HEK293 (cell line): Measurements from ENCODE around the gene GPR33.

Experiments used
- CTCF ChIA-PET: fragments of 350-600 bp; formaldehyde crosslinking; extraction: SDS; loops from one replicate; lab custom pipeline; 2021; ENCODE audit warnings: antibody characterized with exemption; lab: Yijun Ruan, JAX
- POLR2A ChIA-PET: fragments of 300-600 bp; formaldehyde crosslinking; extraction: SDS; loops from one replicate; lab custom pipeline; 2020; ENCODE audit warnings: antibody characterized with exemption, inconsistent platforms; lab: Yijun Ruan, JAX
- H3K27ac ChIP-seq: fragments of 200-500 bp; sonication (Bioruptor generic); 2 replicates; pipeline ENCODE4 v1.5.1; 2014; ENCODE audit warnings: low read depth, low read length, control low read depth, inconsistent platforms; ENCODE audit errors: extremely low read depth
- H3K36me3 ChIP-seq, 2 experiments: fragments of 200-500 bp in 1 of 2; sonication (Bioruptor generic) in 1 of 2; 1 replicate in 1 of 2; 2 replicates in 1 of 2; pipeline ENCODE4 v1.5.1; 2014 to 2017; ENCODE audit warnings: inconsistent platforms in 2 of 2, low read length in 2 of 2; ENCODE audit not compliant: control insufficient read depth in 2 of 2, insufficient read depth in 1 of 2
- H3K4me1 ChIP-seq: fragments of 200-500 bp; sonication (Bioruptor generic); 2 replicates; pipeline ENCODE4 v1.5.1; 2014; ENCODE audit warnings: mild to moderate bottlenecking, low read length, inconsistent platforms; ENCODE audit not compliant: control insufficient read depth, insufficient read depth
- H3K4me3 ChIP-seq: 2 replicates; pipeline ENCODE4 v1.5.1; 2011; ENCODE audit warnings: low read depth, mild to moderate bottlenecking, control low read depth, low read length, moderate library complexity
- H3K9me3 ChIP-seq: fragments of 200-500 bp; sonication (Bioruptor generic); 2 replicates; pipeline ENCODE4 v1.5.1; 2014; ENCODE audit warnings: low read depth, low read length, inconsistent platforms; ENCODE audit not compliant: control insufficient read depth, insufficient read depth
- GLI4 ChIP-seq: fragments of 450-650 bp; formaldehyde crosslinking; IDR thresholded peaks from 2 replicates; pipeline ENCODE4 v1.5.1; 2016; ENCODE audit warnings: missing biosample characterization, missing genetic modification characterization
- HOXA7 ChIP-seq: sonication (generic); formaldehyde crosslinking; IDR thresholded peaks from 2 replicates; pipeline ENCODE4 v1.8.1; 2022; ENCODE audit warnings: missing genetic modification reagents, borderline replicate concordance
- KLF16 ChIP-seq: fragments of 450-650 bp; formaldehyde crosslinking; IDR thresholded peaks from 2 replicates; pipeline ENCODE4 v1.5.1; 2017; ENCODE audit warnings: missing biosample characterization, missing genetic modification characterization
- PRDM1 ChIP-seq: fragments of 450-650 bp; formaldehyde crosslinking; IDR thresholded peaks from 2 replicates; pipeline ENCODE4; 2016; ENCODE audit warnings: missing biosample characterization, missing genetic modification characterization
- SCRT2 ChIP-seq: fragments of 450-650 bp; formaldehyde crosslinking; IDR thresholded peaks from 2 replicates; pipeline ENCODE4 v1.5.1; 2016; ENCODE audit warnings: missing biosample characterization, missing genetic modification characterization
- SETDB1 ChIP-seq: IDR thresholded peaks from one replicate; pipeline ENCODE4 v1.6.1; 2017; ENCODE audit warnings: mild to moderate bottlenecking, low read length, moderate library complexity, mixed read lengths; ENCODE audit not compliant: insufficient read length
- SP3 ChIP-seq: fragments of 450-650 bp; formaldehyde crosslinking; IDR thresholded peaks from 2 replicates; pipeline ENCODE4 v1.5.1; 2016; ENCODE audit warnings: missing biosample characterization, missing genetic modification characterization
- ZNF132 ChIP-seq: fragments of 450-650 bp; formaldehyde crosslinking; IDR thresholded peaks from 2 replicates; pipeline ENCODE4 v1.5.1; 2017; ENCODE audit warnings: missing biosample characterization, missing genetic modification characterization, borderline replicate concordance
- ZNF302 ChIP-seq: fragments of 450-650 bp; formaldehyde crosslinking; IDR thresholded peaks from 2 replicates; pipeline ENCODE4 v1.5.1; 2016; ENCODE audit warnings: missing biosample characterization, missing genetic modification characterization, low read depth
- ZNF324 ChIP-seq: fragments of 450-650 bp; formaldehyde crosslinking; IDR thresholded peaks from 2 replicates; pipeline ENCODE4 v1.5.1; 2016; ENCODE audit warnings: missing biosample characterization, missing genetic modification characterization
- ZNF366 ChIP-seq: fragments of 450-650 bp; formaldehyde crosslinking; conservative IDR thresholded peaks from 2 replicates; pipeline ENCODE4 v1.5.1; 2016; ENCODE audit warnings: missing biosample characterization, missing genetic modification characterization
- ZNF530 ChIP-seq: fragments of 450-650 bp; formaldehyde crosslinking; IDR thresholded peaks from 2 replicates; pipeline ENCODE4 v1.5.1; 2016; ENCODE audit warnings: low read depth, missing biosample characterization, missing genetic modification characterization
- ZNF585B ChIP-seq: fragments of 450-650 bp; formaldehyde crosslinking; IDR thresholded peaks from 2 replicates; pipeline ENCODE4 v1.5.1; 2016; ENCODE audit warnings: missing biosample characterization, missing genetic modification characterization
- ZNF623 ChIP-seq: fragments of 450-650 bp; formaldehyde crosslinking; IDR thresholded peaks from 2 replicates; pipeline ENCODE4 v1.5.1; 2016; ENCODE audit warnings: missing biosample characterization, missing genetic modification characterization
- ZNF624 ChIP-seq: fragments of 450-650 bp; formaldehyde crosslinking; IDR thresholded peaks from 2 replicates; pipeline ENCODE4 v1.5.1; 2017; ENCODE audit warnings: missing biosample characterization, missing genetic modification characterization
- ZNF664 ChIP-seq: fragments of 450-650 bp; formaldehyde crosslinking; IDR thresholded peaks from 2 replicates; pipeline ENCODE4 v1.5.1; 2016; ENCODE audit warnings: missing biosample characterization, missing genetic modification characterization
- TF ChIP-seq, protein P1 (sequence below): fragments of 450-650 bp; formaldehyde crosslinking; IDR thresholded peaks from 2 replicates; pipeline ENCODE4 v1.5.1; 2016; ENCODE audit warnings: missing biosample characterization, missing genetic modification characterization
- TF ChIP-seq, protein P2 (sequence below): fragments of 450-650 bp; formaldehyde crosslinking; conservative IDR thresholded peaks from 2 replicates; pipeline ENCODE4 v1.5.1; 2016; ENCODE audit warnings: low read depth, missing biosample characterization, missing genetic modification characterization
- TF ChIP-seq, protein P3 (sequence below): fragments of 450-650 bp; formaldehyde crosslinking; IDR thresholded peaks from 2 replicates; pipeline ENCODE4 v1.5.1; 2016; ENCODE audit warnings: missing biosample characterization, missing genetic modification characterization
- TF ChIP-seq, protein P4 (sequence below): fragments of 450-650 bp; formaldehyde crosslinking; IDR thresholded peaks from 2 replicates; pipeline ENCODE4 v1.5.1; 2016; ENCODE audit warnings: missing biosample characterization, missing genetic modification characterization, borderline replicate concordance

The GPR33 gene

DNA sequence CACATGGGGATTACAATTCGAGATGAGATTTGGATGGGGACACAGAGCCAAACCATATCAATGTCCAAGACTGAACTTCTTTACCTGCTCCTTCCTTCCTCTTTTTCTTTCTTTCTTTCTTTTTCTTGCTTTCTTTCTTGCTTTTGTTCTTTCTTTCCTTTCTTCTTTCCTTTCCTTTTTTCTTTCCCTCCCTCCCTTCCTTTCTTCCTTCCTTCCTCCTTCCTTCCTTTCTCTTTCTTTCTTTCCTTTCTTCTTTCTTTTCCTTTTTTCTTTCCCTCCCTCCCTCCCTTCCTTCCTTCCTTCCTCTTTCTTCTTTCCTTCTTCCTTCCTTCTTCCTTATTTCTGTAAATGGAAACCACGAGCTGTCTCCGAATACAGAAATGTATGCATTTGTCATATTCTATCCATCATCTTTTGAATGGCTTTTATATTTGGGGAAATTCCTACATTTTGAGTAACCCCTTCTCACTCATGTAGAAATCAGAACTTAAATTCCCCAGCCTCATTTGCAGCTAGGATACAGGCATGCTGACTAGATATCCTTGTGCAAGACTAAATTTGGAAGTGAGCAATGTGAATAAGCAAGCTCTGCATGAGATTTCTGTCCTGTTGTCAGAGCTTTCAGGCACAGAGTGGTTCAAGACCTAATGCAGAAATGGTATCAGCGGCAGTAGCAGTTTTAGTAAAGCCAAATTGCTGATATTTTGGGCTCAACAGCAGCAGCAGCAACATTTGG, 11.5 kb downstream of the GPR33 start:
- Histone ChIP-seq H3K4me1 (no peaks in the 10 kb centered on the region), H3K36me3 (no peaks in the 10 kb centered on the region), H3K9me3 (no peaks in the 10 kb centered on the region), H3K27ac (no peak overlapping the region), H3K4me3 (no peak overlapping the region)
- ChIA-PET CTCF (no interaction called here), POLR2A (no interaction called here)
- TF ChIP-seq ZNF623 (tag by site-specific recombination), result no peak
- peak; percentile 43; the same call in 1 of the 2 replicates for TF ChIP-seq PRDM1
- TF ChIP-seq ZNF366, result peak; percentile 78

DNA sequence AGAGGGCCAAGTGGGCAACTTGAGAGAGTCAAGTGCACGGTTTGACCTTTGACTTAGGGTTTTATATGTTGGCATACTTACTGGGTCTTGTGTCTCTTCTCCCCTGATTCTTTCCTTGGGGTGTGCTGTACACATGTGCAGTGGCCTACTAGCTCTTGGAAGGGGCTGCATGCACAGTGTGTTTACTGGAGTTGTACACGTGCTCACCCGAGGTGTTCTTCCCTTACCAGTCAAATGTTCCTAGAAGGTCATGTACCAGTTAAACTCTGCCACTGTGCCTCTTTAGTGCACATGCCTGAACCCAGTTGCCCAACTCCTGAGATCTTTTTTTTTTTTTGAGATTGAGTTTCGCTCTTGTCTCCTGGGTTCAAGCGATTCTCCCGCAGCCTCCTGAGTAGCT, 21.3 kb downstream of the GPR33 start:
- no peaks in the 10 kb centered on the region for H3K4me1 ChIP-seq
- TF ChIP-seq ZNF324 (no peak), ZNF302 (tag by site-specific recombination) (no peak), SCRT2 (no peak), ZNF664 (tag by site-specific recombination) (no peak), ZNF530 (tag by site-specific recombination) (no peak), ZNF585B (tag by site-specific recombination) (no peak), PRDM1 (no peak), SETDB1 (no peak), ZNF624 (no peak)
- TF ChIP-seq, protein P1, sequence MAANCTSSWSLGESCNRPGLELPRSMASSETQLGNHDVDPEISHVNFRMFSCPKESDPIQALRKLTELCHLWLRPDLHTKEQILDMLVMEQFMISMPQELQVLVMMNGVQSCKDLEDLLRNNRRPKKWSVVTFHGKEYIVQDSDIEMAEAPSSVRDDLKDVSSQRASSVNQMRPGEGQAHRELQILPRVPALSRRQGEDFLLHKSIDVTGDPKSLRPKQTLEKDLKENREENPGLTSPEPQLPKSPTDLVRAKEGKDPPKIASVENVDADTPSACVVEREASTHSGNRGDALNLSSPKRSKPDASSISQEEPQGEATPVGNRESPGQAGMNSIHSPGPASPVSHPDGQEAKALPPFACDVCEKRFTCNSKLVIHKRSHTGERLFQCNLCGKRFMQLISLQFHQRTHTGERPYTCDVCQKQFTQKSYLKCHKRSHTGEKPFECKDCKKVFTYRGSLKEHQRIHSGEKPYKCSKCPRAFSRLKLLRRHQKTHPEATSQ (tag by site-specific recombination), result no peak
- TF ChIP-seq, protein P2, sequence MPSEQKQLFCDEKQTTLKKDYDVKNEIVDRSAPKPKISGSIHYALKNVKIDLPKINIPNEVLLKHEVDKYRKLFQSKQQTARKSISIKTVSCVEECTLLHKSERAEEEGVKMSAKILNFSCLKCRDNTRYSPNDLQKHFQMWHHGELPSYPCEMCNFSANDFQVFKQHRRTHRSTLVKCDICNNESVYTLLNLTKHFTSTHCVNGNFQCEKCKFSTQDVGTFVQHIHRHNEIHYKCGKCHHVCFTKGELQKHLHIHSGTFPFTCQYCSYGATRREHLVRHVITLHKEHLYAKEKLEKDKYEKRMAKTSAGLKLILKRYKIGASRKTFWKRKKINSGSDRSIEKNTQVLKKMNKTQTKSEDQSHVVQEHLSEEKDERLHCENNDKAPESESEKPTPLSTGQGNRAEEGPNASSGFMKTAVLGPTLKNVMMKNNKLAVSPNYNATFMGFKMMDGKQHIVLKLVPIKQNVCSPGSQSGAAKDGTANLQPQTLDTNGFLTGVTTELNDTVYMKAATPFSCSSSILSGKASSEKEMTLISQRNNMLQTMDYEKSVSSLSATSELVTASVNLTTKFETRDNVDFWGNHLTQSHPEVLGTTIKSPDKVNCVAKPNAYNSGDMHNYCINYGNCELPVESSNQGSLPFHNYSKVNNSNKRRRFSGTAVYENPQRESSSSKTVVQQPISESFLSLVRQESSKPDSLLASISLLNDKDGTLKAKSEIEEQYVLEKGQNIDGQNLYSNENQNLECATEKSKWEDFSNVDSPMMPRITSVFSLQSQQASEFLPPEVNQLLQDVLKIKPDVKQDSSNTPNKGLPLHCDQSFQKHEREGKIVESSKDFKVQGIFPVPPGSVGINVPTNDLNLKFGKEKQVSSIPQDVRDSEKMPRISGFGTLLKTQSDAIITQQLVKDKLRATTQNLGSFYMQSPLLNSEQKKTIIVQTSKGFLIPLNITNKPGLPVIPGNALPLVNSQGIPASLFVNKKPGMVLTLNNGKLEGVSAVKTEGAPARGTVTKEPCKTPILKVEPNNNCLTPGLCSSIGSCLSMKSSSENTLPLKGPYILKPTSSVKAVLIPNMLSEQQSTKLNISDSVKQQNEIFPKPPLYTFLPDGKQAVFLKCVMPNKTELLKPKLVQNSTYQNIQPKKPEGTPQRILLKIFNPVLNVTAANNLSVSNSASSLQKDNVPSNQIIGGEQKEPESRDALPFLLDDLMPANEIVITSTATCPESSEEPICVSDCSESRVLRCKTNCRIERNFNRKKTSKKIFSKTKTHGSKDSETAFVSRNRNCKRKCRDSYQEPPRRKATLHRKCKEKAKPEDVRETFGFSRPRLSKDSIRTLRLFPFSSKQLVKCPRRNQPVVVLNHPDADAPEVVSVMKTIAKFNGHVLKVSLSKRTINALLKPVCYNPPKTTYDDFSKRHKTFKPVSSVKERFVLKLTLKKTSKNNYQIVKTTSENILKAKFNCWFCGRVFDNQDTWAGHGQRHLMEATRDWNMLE (tag by site-specific recombination), result no peak
- no peak overlapping the region for H3K27ac ChIP-seq
- H3K9me3 ChIP-seq, result no peaks in the 10 kb centered on the region
- no peak overlapping the region for H3K4me3 ChIP-seq
- CTCF ChIA-PET, result no interaction called here
- H3K36me3 ChIP-seq, result no peaks in the 10 kb centered on the region
- POLR2A ChIA-PET, result no interaction called here

DNA sequence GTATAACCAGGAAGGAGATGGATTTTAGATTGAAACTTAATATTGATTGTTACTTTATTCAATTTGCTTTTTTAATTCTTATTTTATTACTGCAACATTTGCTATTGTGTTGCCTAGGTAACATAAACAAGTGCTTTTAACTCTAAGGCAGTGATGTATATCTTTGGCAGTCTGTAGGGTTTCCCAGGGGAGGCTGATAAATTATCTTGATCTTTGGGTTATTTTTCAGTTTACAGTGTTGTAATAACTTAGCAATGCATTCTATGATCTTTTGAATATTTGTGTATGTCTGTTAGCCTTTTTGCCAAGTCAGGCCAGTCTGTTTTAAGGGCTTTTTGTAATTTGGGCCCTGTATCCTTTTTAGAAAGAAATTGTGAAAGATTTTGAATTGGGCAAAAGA, 22.7 kb downstream of the GPR33 start:
- no peak overlapping the region for H3K27ac ChIP-seq
- CTCF ChIA-PET, result no interaction called here
- no peak overlapping the region for H3K4me3 ChIP-seq
- H3K4me1 ChIP-seq, result no peaks in the 10 kb centered on the region
- H3K36me3 ChIP-seq, result no peaks in the 10 kb centered on the region
- no peaks in the 10 kb centered on the region for H3K9me3 ChIP-seq
- POLR2A ChIA-PET, result no interaction called here
- TF ChIP-seq HOXA7 (CRISPR knock-in tag), result no peak
- TF ChIP-seq ZNF366, result no peak
- TF ChIP-seq, protein P3, sequence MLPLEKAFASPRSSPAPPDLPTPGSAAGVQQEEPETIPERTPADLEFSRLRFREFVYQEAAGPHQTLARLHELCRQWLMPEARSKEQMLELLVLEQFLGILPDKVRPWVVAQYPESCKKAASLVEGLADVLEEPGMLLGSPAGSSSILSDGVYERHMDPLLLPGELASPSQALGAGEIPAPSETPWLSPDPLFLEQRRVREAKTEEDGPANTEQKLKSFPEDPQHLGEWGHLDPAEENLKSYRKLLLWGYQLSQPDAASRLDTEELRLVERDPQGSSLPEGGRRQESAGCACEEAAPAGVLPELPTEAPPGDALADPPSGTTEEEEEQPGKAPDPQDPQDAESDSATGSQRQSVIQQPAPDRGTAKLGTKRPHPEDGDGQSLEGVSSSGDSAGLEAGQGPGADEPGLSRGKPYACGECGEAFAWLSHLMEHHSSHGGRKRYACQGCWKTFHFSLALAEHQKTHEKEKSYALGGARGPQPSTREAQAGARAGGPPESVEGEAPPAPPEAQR (tag by site-specific recombination), result no peak
- TF ChIP-seq GLI4, result no peak
- TF ChIP-seq, protein P4, sequence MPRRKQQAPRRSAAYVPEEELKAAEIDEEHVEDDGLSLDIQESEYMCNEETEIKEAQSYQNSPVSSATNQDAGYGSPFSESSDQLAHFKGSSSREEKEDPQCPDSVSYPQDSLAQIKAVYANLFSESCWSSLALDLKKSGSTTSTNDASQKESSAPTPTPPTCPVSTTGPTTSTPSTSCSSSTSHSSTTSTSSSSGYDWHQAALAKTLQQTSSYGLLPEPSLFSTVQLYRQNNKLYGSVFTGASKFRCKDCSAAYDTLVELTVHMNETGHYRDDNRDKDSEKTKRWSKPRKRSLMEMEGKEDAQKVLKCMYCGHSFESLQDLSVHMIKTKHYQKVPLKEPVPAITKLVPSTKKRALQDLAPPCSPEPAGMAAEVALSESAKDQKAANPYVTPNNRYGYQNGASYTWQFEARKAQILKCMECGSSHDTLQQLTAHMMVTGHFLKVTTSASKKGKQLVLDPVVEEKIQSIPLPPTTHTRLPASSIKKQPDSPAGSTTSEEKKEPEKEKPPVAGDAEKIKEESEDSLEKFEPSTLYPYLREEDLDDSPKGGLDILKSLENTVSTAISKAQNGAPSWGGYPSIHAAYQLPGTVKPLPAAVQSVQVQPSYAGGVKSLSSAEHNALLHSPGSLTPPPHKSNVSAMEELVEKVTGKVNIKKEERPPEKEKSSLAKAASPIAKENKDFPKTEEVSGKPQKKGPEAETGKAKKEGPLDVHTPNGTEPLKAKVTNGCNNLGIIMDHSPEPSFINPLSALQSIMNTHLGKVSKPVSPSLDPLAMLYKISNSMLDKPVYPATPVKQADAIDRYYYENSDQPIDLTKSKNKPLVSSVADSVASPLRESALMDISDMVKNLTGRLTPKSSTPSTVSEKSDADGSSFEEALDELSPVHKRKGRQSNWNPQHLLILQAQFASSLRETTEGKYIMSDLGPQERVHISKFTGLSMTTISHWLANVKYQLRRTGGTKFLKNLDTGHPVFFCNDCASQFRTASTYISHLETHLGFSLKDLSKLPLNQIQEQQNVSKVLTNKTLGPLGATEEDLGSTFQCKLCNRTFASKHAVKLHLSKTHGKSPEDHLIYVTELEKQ, result no peak
- no peak for TF ChIP-seq KLF16
- no peak for TF ChIP-seq ZNF132
- TF ChIP-seq SP3, result no peak
